ENCODE measurements around the gene C1QC.
A peak's percentile ranks its signal among the peaks of the same experiment; 100 is the strongest.

The C1QC gene

GRCh38 chr1:22619798-22620197, 23.6 kb upstream of the C1QC start:
- DNase-seq = no peak

- no peak for DNase-seq
Measured at GRCh38 chr1:22621761-22622160, 21.7 kb upstream of the C1QC start.

GRCh38 chr1:22625262-22625925, 18.0 kb upstream of the C1QC start:
- DNase-seq = peak; percentile 30

DNA sequence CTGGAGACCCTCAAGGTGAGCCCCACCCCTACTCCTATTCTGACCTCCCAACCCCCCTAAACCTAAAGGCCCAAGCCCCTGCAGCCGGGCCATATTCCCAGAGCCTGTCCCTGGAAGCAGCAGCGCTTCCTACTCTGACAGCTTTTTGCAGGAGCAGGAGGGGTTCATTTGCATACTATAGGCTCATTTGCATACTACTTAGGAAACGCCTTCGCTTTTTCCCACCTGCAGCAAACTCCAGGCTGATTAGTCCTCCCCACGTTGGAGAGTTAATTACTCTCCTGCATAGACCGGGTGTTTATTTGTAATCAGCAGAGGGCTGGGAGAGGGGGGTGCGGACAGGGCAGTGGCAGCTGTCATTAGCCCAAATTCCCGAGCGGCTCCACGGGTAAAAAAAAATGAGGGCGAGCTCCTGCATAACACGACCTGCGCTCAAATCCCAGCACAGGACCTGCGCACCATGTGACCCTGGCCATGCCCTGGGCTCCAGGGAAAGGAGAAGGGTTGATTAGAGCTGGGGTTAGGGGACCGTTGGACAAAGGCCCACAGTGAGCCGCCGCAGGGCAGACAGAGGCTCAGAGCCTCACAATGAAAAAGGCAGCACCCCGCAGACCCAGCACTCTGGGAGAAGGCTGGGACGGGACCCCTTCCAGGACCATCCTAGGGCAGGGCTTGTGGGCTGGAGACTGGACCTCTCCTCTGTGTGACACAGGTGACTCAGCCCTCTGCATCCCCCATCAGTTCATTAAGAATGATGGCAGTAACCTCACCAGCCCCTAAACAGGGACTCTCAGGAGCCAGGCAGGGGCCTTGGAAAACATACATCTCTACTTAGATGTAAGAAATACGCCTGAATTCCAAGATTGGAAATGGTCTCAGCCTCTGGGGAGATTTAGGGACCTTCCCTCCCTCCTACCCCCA, 16.9 kb upstream of the C1QC start:
- no peak for DNase-seq

- no peak for DNase-seq
Measured at GRCh38 chr1:22627331-22627730, 16.1 kb upstream of the C1QC start.

GRCh38 chr1:22628698-22629444, 14.6 kb upstream of the C1QC start:
- DNase-seq = no peak

DNA sequence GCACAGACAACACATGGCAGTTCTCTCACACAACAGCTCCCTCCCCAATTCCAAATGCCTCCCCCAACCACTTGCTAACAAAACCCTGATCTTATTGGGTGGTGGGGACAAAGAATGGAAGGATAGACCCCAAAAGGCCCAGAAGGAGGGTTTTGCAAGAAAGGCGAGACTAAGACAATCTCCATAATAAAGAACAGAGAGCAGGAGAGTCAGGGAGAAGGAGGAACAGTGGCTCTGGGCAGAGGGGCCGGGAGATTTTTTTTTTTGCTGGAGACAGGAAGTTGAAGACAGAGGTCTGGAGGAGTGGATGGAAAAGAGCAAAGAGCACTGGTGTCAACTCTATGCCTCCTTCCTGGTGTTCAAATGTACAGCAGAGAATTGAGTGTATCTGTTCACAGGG, 13.5 kb upstream of the C1QC start:
- no peak for DNase-seq

DNA sequence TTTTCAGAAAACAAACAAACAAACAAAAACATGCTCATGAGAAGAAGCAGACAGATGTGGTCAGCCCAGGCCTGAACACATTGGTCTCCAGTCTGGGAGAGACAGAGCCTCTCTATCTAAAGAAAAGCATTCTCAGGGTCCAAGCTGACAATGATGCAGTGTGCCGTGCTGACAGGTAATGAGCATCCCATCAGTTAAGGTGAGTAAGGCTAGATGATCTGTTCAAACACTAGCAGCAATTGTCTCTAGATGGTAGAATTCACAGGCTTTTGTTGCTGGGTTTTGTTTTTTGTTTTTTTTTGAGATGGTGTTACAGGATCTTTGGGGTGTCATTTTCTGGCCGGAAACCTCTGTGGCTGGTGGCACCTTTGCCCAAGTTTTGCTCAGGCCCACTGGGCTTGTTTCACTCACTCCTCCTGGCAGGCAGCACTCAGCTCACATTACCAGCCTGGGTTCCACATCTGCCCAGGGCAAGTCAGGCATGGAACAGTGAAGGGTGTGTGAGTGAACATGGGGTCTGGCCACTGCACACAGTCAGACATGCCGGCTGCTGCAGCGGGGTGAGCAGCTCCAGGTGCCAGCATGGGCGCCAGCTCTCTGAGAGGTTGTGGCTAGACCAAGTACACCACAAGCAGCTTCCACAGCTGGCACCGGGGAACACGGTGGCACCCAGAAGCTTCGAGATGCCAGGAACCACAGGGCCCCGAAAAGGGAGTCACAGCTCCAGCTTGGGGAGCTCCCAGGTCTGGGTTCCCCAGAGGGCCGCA, 9.6 kb upstream of the C1QC start:
- no peak for DNase-seq

DNA sequence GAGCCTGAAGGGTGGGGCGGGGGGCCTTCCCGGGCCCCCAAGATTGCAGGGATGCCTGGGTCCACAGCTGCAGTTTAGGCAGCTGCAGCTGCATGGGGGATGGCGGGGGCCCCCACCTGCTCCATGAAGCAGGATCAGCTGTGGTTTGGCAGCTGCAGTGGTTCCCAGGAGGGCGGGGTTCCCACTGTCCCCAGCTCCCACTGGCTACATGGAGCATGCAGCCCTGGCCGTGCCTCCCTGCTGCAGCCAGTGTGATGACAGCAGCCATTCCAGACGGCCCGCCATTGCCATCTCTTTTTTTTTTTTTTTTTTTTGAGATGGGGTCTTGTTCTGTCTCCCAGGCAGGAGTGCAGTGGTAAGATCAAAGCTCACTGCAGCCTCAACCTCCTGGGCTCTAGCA, 8.0 kb upstream of the C1QC start:
- DNase-seq = no peak

DNA sequence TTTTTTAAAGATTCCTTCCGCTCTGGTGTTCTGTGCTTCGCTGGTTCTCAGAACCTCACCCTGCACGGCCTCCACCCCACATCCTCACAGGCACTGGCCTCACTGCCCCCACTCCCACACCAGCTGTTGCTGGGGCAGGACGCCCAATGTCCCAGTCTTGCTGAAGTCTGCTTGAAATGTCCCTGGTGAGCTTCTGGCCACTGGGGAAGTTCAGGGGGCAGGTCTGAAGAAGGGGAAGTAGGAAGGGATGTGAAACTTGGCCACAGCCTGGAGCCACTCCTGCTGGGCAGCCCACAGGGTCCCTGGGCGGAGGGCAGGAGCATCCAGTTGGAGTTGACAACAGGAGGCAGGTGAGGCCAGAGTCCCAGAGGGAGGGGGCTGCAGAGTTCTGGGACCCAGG, 7.1 kb upstream of the C1QC start, which contains the start of gene C1QA:
C1QA (plus strand) TSS at position 276 of the 400 bp plus-strand sequence. CDS start 989 bp downstream, outside the sequence.
- no peak for DNase-seq

- DNase-seq = no peak
Measured at GRCh38 chr1:22636927-22637326, 6.5 kb upstream of the C1QC start.

- DNase-seq = no peak
Measured at GRCh38 chr1:22637907-22638445, 5.5 kb upstream of the C1QC start.

GRCh38 chr1:22638476-22639234, 4.8 kb upstream of the C1QC start:
- DNase-seq = no peak

- DNase-seq = peak; percentile 26
Measured at GRCh38 chr1:22639286-22639685, 4.1 kb upstream of the C1QC start.

DNA sequence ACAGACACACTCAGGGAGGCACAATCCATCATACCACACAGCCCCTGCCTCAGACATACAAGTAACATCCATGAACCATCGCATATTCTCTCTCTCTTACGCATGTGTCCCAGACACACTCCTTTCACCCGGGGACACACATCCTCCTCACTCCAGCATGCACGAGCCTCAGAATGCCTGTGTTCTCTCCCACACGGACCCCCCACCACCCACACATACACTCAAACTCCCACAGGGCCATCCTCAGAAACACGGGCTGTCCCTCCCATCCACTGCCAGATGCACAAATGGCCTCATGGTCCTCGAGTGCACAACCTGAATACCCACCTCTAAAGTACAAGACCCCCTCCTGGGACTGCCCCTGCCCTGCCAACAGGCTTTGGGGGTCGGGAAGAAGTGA, 2.2 kb upstream of the C1QC start:
- DNase-seq = no peak

DNA sequence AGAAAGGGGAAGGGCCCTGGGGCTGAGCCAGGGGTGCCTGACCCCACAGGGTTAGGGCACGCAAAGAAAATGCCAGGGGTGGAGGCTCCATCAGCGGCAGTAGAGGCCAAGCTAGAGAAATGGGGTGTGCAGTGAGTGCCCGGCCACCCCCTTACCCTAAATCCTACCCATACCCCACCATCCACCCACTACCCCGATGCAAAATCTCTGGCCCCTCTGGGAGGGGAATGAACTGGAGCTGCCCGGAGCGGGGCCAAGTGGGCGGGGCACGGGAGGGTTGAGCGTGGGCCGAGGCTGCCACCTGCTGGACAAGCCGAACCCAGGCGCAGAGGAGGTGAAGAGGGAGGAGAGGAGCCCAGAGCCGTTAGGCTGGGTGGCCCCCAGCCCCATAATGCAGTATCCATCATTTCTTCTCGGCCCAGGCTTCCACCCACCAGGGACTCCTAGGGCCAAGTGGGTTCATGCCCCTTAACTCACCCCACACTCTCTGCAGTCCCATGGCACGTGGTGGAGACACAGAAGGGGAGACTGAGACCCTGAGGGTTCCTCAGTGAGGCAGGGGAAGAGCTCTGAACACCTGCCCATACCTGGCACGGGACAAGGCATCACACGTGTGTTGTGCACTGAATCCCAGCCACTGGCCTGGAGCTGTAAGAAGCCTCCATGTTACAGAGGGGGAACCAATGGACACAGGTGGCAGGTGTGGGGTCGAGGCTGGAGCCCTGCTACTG, 1.4 kb upstream of the C1QC start:
- DNase-seq = peak; percentile 75

- no peak for DNase-seq
Measured at GRCh38 chr1:22643928-22644327, 495 bp downstream of the C1QC start.

DNA sequence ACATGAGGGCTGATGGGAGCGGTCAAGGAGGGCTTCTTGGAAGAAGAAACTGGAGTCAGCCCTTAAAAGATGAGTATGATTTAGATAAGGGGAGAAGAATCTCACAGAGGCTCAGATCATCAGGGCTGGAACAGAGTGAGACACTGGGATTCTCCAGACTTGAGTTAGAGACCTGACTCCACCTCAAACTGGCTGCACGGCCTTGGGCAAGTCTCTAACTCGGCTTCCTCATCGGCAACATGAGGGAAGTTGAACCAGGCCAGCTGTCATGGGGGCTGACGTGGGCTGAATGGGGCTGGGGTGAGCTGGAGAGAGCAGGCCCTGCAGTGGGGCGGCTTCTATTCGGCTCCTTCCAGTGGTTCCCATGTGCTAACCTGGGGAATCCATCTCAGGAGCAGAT, 2.5 kb downstream of the C1QC start:
- no peak for DNase-seq

GRCh38 chr1:22646384-22646783, 3.0 kb downstream of the C1QC start:
- no peak for DNase-seq

DNA sequence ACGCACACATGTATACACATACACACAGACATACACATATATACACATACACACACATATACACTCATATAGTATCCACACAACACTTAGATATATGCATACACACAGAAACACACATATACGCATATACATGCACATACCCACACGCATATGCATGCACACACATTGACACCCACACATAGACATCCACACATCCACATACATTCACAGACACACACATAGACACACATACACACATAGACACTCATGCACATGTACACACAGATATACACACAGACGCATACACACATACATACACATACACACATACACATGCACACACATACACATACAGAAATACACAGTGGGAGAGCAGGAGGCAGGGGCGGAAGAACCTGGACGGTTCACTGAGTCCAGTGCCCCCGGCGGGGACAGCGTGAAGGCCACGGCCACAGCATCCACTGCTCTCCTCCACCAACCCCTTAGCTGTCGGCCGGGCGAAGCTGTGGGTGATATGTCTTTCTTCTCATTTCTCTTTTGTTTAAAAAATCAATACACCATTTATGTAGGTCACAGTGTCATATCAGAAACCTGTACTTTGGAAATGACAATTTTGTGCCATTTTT, 6.8 kb downstream of the C1QC start:
- DNase-seq = no peak
